HepG2 (cell line): Measurements from ENCODE around the gene UBL7. TPM values are rescaled to one million over a fixed set of nuclear protein-coding genes. Genes with fewer than 3 reads are reported as not detected.

Experiments used
- ARID3A ChIP-seq: IDR thresholded peaks from 2 replicates; pipeline ENCODE4 v1.6.1; 2012; ENCODE audit warnings: low read depth, low read length, improper control_type of control experiment
- BRD4 ChIP-seq: sonication (generic); formaldehyde crosslinking; IDR thresholded peaks from 2 replicates; pipeline ENCODE4 v1.4.0; 2020; ENCODE audit warnings: missing genetic modification reagents
- CENPT ChIP-seq: sonication (generic); formaldehyde crosslinking; IDR thresholded peaks from 2 replicates; pipeline ENCODE4 v1.8.0; 2022; ENCODE audit warnings: low read depth, mild to moderate bottlenecking, moderate library complexity, missing genetic modification reagents
- EEA1 ChIP-seq: sonication (generic); formaldehyde crosslinking; IDR thresholded peaks from 2 replicates; pipeline ENCODE4 v1.5.1; 2020; ENCODE audit warnings: mild to moderate bottlenecking, missing genetic modification reagents, borderline replicate concordance
- ELF3 ChIP-seq: IDR thresholded peaks from 2 replicates; pipeline ENCODE4 v1.6.1; 2016; ENCODE audit warnings: missing genetic modification reagents, missing compliant biosample characterization
- ETV5 ChIP-seq: IDR thresholded peaks from 2 replicates; pipeline ENCODE4 v1.6.1; 2018; ENCODE audit warnings: missing biosample characterization, missing genetic modification reagents, inconsistent platforms, borderline replicate concordance
- GABPA ChIP-seq, 2 experiments: IDR thresholded peaks; 2 replicates each; pipeline ENCODE4 v1.6.1; 2011 to 2016; ENCODE audit warnings: low read depth in 2 of 2, low read length in 1 of 2, missing biosample characterization in 1 of 2, missing genetic modification characterization in 1 of 2
- JARID2 ChIP-seq: sonication (generic); formaldehyde crosslinking; IDR thresholded peaks from 2 replicates; pipeline ENCODE4 v1.8.1; 2023; ENCODE audit warnings: missing genetic modification reagents, inconsistent platforms; ENCODE audit not compliant: insufficient replicate concordance
- MAFG ChIP-seq: sonication (generic); formaldehyde crosslinking; IDR thresholded peaks from 2 replicates; pipeline ENCODE4 v1.5.1; 2020; ENCODE audit warnings: mild to moderate bottlenecking, missing genetic modification reagents
- RCOR2 ChIP-seq: IDR thresholded peaks from 2 replicates; pipeline ENCODE4 v1.6.1; 2016; ENCODE audit warnings: missing biosample characterization, missing genetic modification reagents
- RELA ChIP-seq: sonication (generic); formaldehyde crosslinking; IDR thresholded peaks from 2 replicates; pipeline ENCODE4 v1.4.0; 2020; ENCODE audit warnings: missing genetic modification reagents
- SETDB1 ChIP-seq: sonication (generic); formaldehyde crosslinking; IDR thresholded peaks from 2 replicates; pipeline ENCODE4 v1.5.1; 2020; ENCODE audit warnings: missing genetic modification reagents, mild to moderate bottlenecking, borderline replicate concordance
- SSRP1 ChIP-seq: IDR thresholded peaks from 2 replicates; pipeline ENCODE4 v1.6.1; 2016; ENCODE audit warnings: control low read depth
- ZBTB37 ChIP-seq: sonication (generic); formaldehyde crosslinking; IDR thresholded peaks from 2 replicates; pipeline ENCODE4 v1.4.0; 2020; ENCODE audit warnings: mild to moderate bottlenecking, missing genetic modification reagents
- ZBTB38 ChIP-seq: sonication (generic); formaldehyde crosslinking; IDR thresholded peaks from 2 replicates; pipeline ENCODE4 v1.5.1; 2020; ENCODE audit warnings: mild to moderate bottlenecking, missing genetic modification reagents
- ZNF337 ChIP-seq: sonication (generic); formaldehyde crosslinking; IDR thresholded peaks from 2 replicates; pipeline ENCODE4 v1.5.1; 2020; ENCODE audit warnings: missing genetic modification reagents, low read depth, mild to moderate bottlenecking, borderline replicate concordance
- ZNF33B ChIP-seq: sonication (generic); formaldehyde crosslinking; IDR thresholded peaks from 2 replicates; pipeline ENCODE4 v1.5.1; 2020; ENCODE audit warnings: mild to moderate bottlenecking, missing genetic modification reagents
- ZNF430 ChIP-seq: sonication (generic); formaldehyde crosslinking; IDR thresholded peaks from 2 replicates; pipeline ENCODE4 v1.9.0; 2021; ENCODE audit warnings: mild to moderate bottlenecking, missing genetic modification reagents
- ZNF558 ChIP-seq: sonication (generic); formaldehyde crosslinking; IDR thresholded peaks from 2 replicates; pipeline ENCODE4 v1.9.0; 2022; ENCODE audit warnings: mild to moderate bottlenecking, missing genetic modification reagents, borderline replicate concordance
- ZNF850 ChIP-seq: sonication (generic); formaldehyde crosslinking; conservative IDR thresholded peaks from 2 replicates; pipeline ENCODE4 v1.9.0; 2021; ENCODE audit warnings: mild to moderate bottlenecking, missing genetic modification reagents
- polyA plus RNA-seq, 8 experiments: library from polyadenylated mRNA; depleted of rRNA in 3 of 8; stranded (reverse) in 7 of 8; unstranded in 1 of 8; fragments of >200 nt; fragmentation: Illumina TruSeq in 4 of 8; extraction: Trizol in 4 of 8; gene quantifications; 2 replicates each; pipeline versions ENCODE4 v1.2.1 to v1.2.3, GENCODE V29; 2011 to 2016; ENCODE audit warnings: low read depth in 4 of 8, missing spikeins in 1 of 8, mixed read lengths in 1 of 8; ENCODE audit not compliant: insufficient read depth in 1 of 8
- total RNA-seq, 5 experiments: library from RNA; depleted of rRNA; stranded (reverse); fragments of >200 nt; fragmentation: Illumina TruSeq; extraction: Trizol; gene quantifications; 2 replicates each; pipeline ENCODE4 v1.2.3, GENCODE V29; 2016; ENCODE audit warnings: low read depth in 1 of 5
- TF ChIP-seq, protein P1 (sequence below): sonication (generic); formaldehyde crosslinking; IDR thresholded peaks from 2 replicates; pipeline ENCODE4 v1.8.1; 2023; ENCODE audit warnings: mild to moderate bottlenecking, missing genetic modification reagents, borderline replicate concordance
- TF ChIP-seq, protein P2 (sequence below): sonication (generic); formaldehyde crosslinking; IDR thresholded peaks from 2 replicates; pipeline ENCODE4 v1.8.0; 2022; ENCODE audit warnings: mild to moderate bottlenecking, missing genetic modification reagents, borderline replicate concordance
- TF ChIP-seq, protein P3 (sequence below): sonication (generic); formaldehyde crosslinking; IDR thresholded peaks from 2 replicates; pipeline ENCODE4 v1.4.0; 2020; ENCODE audit warnings: missing genetic modification reagents

Gene UBL7
- total and polyA plus RNA-seq, 2 of the 13 experiments (the other 11 are each of a cell fraction or from before 2014, with no cell fraction given), result 55.0 to 63.5 TPM

- no peak; the same call in 1 of the 2 replicates for TF ChIP-seq ZNF558 (CRISPR knock-in tag)
- TF ChIP-seq, protein P1, sequence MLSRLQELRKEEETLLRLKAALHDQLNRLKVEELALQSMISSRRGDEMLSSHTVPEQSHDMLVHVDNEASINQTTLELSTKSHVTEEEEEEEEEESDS (CRISPR knock-in tag), result no peak
- TF ChIP-seq SSRP1, result no peak
- no peak for TF ChIP-seq ZNF33B (CRISPR knock-in tag)
- TF ChIP-seq EEA1 (CRISPR knock-in tag), result no peak
- no peak for TF ChIP-seq ZNF430 (CRISPR knock-in tag)
- 0 out of 2 replicates have a peak, but pooled peaks have one; percentile 12 for TF ChIP-seq ZBTB38 (CRISPR knock-in tag)
- peak; percentile 97 for TF ChIP-seq RCOR2 (CRISPR knock-in tag)
- TF ChIP-seq SETDB1 (CRISPR knock-in tag), result no peak
- TF ChIP-seq, protein P2, sequence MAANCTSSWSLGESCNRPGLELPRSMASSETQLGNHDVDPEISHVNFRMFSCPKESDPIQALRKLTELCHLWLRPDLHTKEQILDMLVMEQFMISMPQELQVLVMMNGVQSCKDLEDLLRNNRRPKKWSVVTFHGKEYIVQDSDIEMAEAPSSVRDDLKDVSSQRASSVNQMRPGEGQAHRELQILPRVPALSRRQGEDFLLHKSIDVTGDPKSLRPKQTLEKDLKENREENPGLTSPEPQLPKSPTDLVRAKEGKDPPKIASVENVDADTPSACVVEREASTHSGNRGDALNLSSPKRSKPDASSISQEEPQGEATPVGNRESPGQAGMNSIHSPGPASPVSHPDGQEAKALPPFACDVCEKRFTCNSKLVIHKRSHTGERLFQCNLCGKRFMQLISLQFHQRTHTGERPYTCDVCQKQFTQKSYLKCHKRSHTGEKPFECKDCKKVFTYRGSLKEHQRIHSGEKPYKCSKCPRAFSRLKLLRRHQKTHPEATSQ (CRISPR knock-in tag), result no peak
- TF ChIP-seq ARID3A, result peak; percentile 63
- peak; percentile 63; the same call in 1 of the 2 replicates for TF ChIP-seq ELF3 (CRISPR knock-in tag)
- no peak for TF ChIP-seq CENPT
- TF ChIP-seq ZBTB37 (CRISPR knock-in tag), result peak; percentile 89; the same call in 1 of the 2 replicates
- no peak for TF ChIP-seq ZNF850 (CRISPR knock-in tag)
- TF ChIP-seq GABPA (IDR thresholded peaks at IDR 0.05; ENCODE audit: low read depth, low read length), result no peak
- TF ChIP-seq GABPA (CRISPR knock-in tag; IDR thresholded peaks at IDR 0.05; ENCODE audit: low read depth), result peak; percentile 62; the same call in 1 of the 2 replicates
- TF ChIP-seq ETV5 (CRISPR knock-in tag), result peak; percentile 76
- TF ChIP-seq, protein P3, sequence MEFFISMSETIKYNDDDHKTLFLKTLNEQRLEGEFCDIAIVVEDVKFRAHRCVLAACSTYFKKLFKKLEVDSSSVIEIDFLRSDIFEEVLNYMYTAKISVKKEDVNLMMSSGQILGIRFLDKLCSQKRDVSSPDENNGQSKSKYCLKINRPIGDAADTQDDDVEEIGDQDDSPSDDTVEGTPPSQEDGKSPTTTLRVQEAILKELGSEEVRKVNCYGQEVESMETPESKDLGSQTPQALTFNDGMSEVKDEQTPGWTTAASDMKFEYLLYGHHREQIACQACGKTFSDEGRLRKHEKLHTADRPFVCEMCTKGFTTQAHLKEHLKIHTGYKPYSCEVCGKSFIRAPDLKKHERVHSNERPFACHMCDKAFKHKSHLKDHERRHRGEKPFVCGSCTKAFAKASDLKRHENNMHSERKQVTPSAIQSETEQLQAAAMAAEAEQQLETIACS (CRISPR knock-in tag), result no peak
- no peak for TF ChIP-seq MAFG
- TF ChIP-seq RELA, result no peak
- TF ChIP-seq BRD4 (CRISPR knock-in tag), result peak; percentile 39; the same call in 1 of the 2 replicates
- TF ChIP-seq JARID2, result no peak
- TF ChIP-seq ZNF337 (CRISPR knock-in tag), result no peak
Measured at GRCh38 chr15:74443100-74443909, 17.7 kb downstream of the UBL7 start (continued).
